Vagina (tissue), 2 donors: Measurements from ENCODE around the gene MYO18A. TPM values are rescaled to one million over a fixed set of nuclear protein-coding genes. Genes with fewer than 3 reads are reported as not detected.

Experiments used
- DNase-seq, 2 donors: peaks; one replicate each; pipeline ENCODE4 v3.0.0-alpha.2; 2017; ENCODE audit errors: extremely low spot score in 2 of 2
- H3K27ac ChIP-seq: fragments of 200-600 bp; sonication (generic); one replicate; pipeline ENCODE4 v1.5.1; 2019
- H3K27me3 ChIP-seq: fragments of 200-600 bp; sonication (generic); one replicate; pipeline ENCODE4 v1.5.1; 2019
- H3K36me3 ChIP-seq, 2 donors: fragments of 200-600 bp; sonication (generic); one replicate each; pipeline ENCODE4 v1.5.1; 2017 to 2019
- H3K4me1 ChIP-seq: fragments of 200-600 bp; sonication (generic); one replicate; pipeline ENCODE4 v1.5.1; 2019
- H3K4me3 ChIP-seq, 2 donors: fragments of 200-600 bp; sonication (generic); 1 replicate in 1 of 2; 2 replicates in 1 of 2; pipeline ENCODE4 v1.5.1; 2016 to 2019
- H3K9me3 ChIP-seq: fragments of 200-600 bp; sonication (generic); one replicate; pipeline ENCODE4 v1.5.1; 2019
- CTCF ChIP-seq, 3 experiments: fragments of 450-650 bp in 2 of 3; fragments of 200-600 bp in 1 of 3; sonication (generic) in 1 of 3; IDR thresholded peaks; one replicate each; pipeline ENCODE4 v1.5.1; 2017 to 2019; ENCODE audit warnings: antibody characterized with exemption in 3 of 3, mild to moderate bottlenecking in 2 of 3, moderate library complexity in 2 of 3
- POLR2A ChIP-seq, 2 donors: fragments of 450-650 bp; IDR thresholded peaks; one replicate each; pipeline ENCODE4 v1.6.1; 2017; ENCODE audit warnings: antibody characterized with exemption in 2 of 2, mild to moderate bottlenecking in 2 of 2, moderate library complexity in 2 of 2
- POLR2AphosphoS5 ChIP-seq, 2 donors: sonication (generic); formaldehyde crosslinking; IDR thresholded peaks; one replicate each; pipeline ENCODE4 v1.9.0; 2017; ENCODE audit warnings: antibody characterized with exemption in 2 of 2, mild to moderate bottlenecking in 2 of 2, low read depth in 1 of 2; ENCODE audit not compliant: insufficient read depth in 1 of 2
- intact Hi-C: fragments of 100-400 bp; cut with DNase I; formaldehyde crosslinking; loops from one replicate; pipeline ENCODE4 v1.15.1; 2023
- total RNA-seq: library from RNA; depleted of rRNA; stranded (reverse); fragments of >200 nt; gene quantifications from one replicate; pipeline ENCODE4 v1.2.3, GENCODE V29; 2016

The MYO18A gene
- total RNA-seq, 1 donor from 2014 or later, result 70.7 TPM

GRCh38 chr17:29162082-29162908, 17.9 kb downstream of the MYO18A start:
- Histone ChIP-seq H3K36me3 (peaks cover 0 to 18% of the 10 kb centered on the region in 2 donors), H3K9me3 (no peaks in the 10 kb centered on the region), H3K27ac (no peak overlapping the region), H3K4me1 (peaks cover 48% of the 10 kb centered on the region), H3K27me3 (no peaks in the 10 kb centered on the region), H3K4me3 (no peak overlapping the region)
- DNase-seq, result no peak
- intact Hi-C loops, result no loop called here
- no peak for TF ChIP-seq POLR2A (IDR thresholded peaks at IDR 0.05)
- TF ChIP-seq CTCF (IDR thresholded peaks at IDR 0.05), result no peak
- no peak for TF ChIP-seq POLR2AphosphoS5 (IDR thresholded peaks at IDR 0.05; ENCODE audit: insufficient read depth in 1 of 2, low read depth in 1 of 2)

- peak overlapping the region; percentile 42 for H3K27ac ChIP-seq
- no peak for DNase-seq
- no peaks in the 10 kb centered on the region for H3K9me3 ChIP-seq
- no peaks in the 10 kb centered on the region for H3K27me3 ChIP-seq
- no peak for TF ChIP-seq CTCF (IDR thresholded peaks at IDR 0.05)
- no peak for TF ChIP-seq POLR2AphosphoS5 (IDR thresholded peaks at IDR 0.05; ENCODE audit: insufficient read depth in 1 of 2, low read depth in 1 of 2)
- no peak for TF ChIP-seq POLR2A (IDR thresholded peaks at IDR 0.05)
- H3K36me3 ChIP-seq, result peaks cover 0 to 5% of the 10 kb centered on the region in 2 donors
- no peak overlapping the region for H3K4me3 ChIP-seq
- H3K4me1 ChIP-seq, result peaks cover 68% of the 10 kb centered on the region
- intact Hi-C loops, result no loop called here
Observed at GRCh38 chr17:29160253-29160652, 19.9 kb downstream of the MYO18A start.

- peaks cover 0 to 5% of the 10 kb centered on the region in 2 donors for H3K36me3 ChIP-seq
- peaks cover 74% of the 10 kb centered on the region for H3K4me1 ChIP-seq
- H3K27ac ChIP-seq, result peak overlapping the region; percentile 42
- H3K4me3 ChIP-seq, result no peak overlapping the region
- no peaks in the 10 kb centered on the region for H3K9me3 ChIP-seq
- DNase-seq, result no peak
- intact Hi-C loops, result no loop called here
- no peaks in the 10 kb centered on the region for H3K27me3 ChIP-seq
- no peak for TF ChIP-seq POLR2A (IDR thresholded peaks at IDR 0.05)
Observed at GRCh38 chr17:29159306-29159860, 20.8 kb downstream of the MYO18A start.

- Histone ChIP-seq H3K36me3 (peaks cover 0 to 5% of the 10 kb centered on the region in 2 donors), H3K27ac (peak overlapping the region; percentile 42), H3K4me3 (no peak overlapping the region), H3K9me3 (no peaks in the 10 kb centered on the region), H3K4me1 (peaks cover 74% of the 10 kb centered on the region), H3K27me3 (no peaks in the 10 kb centered on the region)
- no peak for TF ChIP-seq POLR2A (IDR thresholded peaks at IDR 0.05)
- TF ChIP-seq CTCF (IDR thresholded peaks at IDR 0.05), result no peak
- no peak for TF ChIP-seq POLR2AphosphoS5 (IDR thresholded peaks at IDR 0.05; ENCODE audit: insufficient read depth in 1 of 2, low read depth in 1 of 2)
- no peak for DNase-seq
- intact Hi-C loops, result no loop called here
Observed at GRCh38 chr17:29158488-29159275, 21.5 kb downstream of the MYO18A start.

- TF ChIP-seq CTCF (IDR thresholded peaks at IDR 0.05), result no peak
- no peak for TF ChIP-seq POLR2AphosphoS5 (IDR thresholded peaks at IDR 0.05; ENCODE audit: insufficient read depth in 1 of 2, low read depth in 1 of 2)
- no peak for TF ChIP-seq POLR2A (IDR thresholded peaks at IDR 0.05)
- intact Hi-C loops, result no loop called here
- H3K4me1 ChIP-seq, result peaks cover 69% of the 10 kb centered on the region
Observed at GRCh38 chr17:29158096-29158487, 22.1 kb downstream of the MYO18A start.

More at GRCh38 chr17:29158096-29158487, 22.1 kb downstream of the MYO18A start:
- Histone ChIP-seq H3K27ac (peak overlapping the region; percentile 42), H3K36me3 (peaks cover 0 to 5% of the 10 kb centered on the region in 2 donors), H3K9me3 (no peaks in the 10 kb centered on the region), H3K27me3 (no peaks in the 10 kb centered on the region), H3K4me3 (no peak overlapping the region)
- DNase-seq, result no peak
